KG1 (cell line): ENCODE results near the gene SMURF1.
"Not testable (repeated sequence)": the region's sequence is repeated elsewhere in the genome, so short reads cannot be mapped to it uniquely, and the experiment has no call there.

Experiments
- DNase-seq: peaks from one replicate; lab custom pipeline; 2025; lab: John Stamatoyannopoulos, UW

SMURF1 gene

GRCh38 chr7:99143853-99144672, at the start of gene SMURF1:
Gene SMURF1, minus strand, starts transcription at chr7:99144108. Its CDS starts 328 bp downstream, at chr7:99143780.
- no peak for DNase-seq

- no peak for DNase-seq
Observed at GRCh38 chr7:99191869-99192596, 48.1 kb upstream of the SMURF1 start.

GRCh38 chr7:99190359-99191009, 46.6 kb upstream of the SMURF1 start:
- no peak for DNase-seq

- DNase-seq, result no peak
Observed at GRCh38 chr7:99189222-99189621, 45.3 kb upstream of the SMURF1 start.

- DNase-seq, result no peak
Observed at GRCh38 chr7:99188221-99188620, 44.3 kb upstream of the SMURF1 start.

GRCh38 chr7:99184532-99185218, 40.8 kb upstream of the SMURF1 start:
- no peak for DNase-seq

GRCh38 chr7:99180067-99180650, 36.3 kb upstream of the SMURF1 start:
- no peak for DNase-seq

- no peak for DNase-seq
Observed at GRCh38 chr7:99177165-99177564, 33.3 kb upstream of the SMURF1 start.

- no peak for DNase-seq
Observed at GRCh38 chr7:99173787-99174186, 29.9 kb upstream of the SMURF1 start.

- DNase-seq, result no peak
Observed at GRCh38 chr7:99171731-99172130, 27.8 kb upstream of the SMURF1 start.

GRCh38 chr7:99170730-99171074, 26.8 kb upstream of the SMURF1 start:
- no peak for DNase-seq

GRCh38 chr7:99170065-99170729, 26.3 kb upstream of the SMURF1 start:
- no peak for DNase-seq

- DNase-seq, result no peak
Observed at GRCh38 chr7:99167072-99167471, 23.2 kb upstream of the SMURF1 start.

- DNase-seq, result no peak
Observed at GRCh38 chr7:99165816-99166215, 21.9 kb upstream of the SMURF1 start.

GRCh38 chr7:99163669-99164068, 19.8 kb upstream of the SMURF1 start:
- DNase-seq, result not testable (repeated sequence)

- no peak for DNase-seq
Observed at GRCh38 chr7:99156649-99157048, 12.7 kb upstream of the SMURF1 start.

GRCh38 chr7:99155211-99155610, 11.3 kb upstream of the SMURF1 start:
- DNase-seq, result no peak

GRCh38 chr7:99146979-99147378, 3.1 kb upstream of the SMURF1 start:
- DNase-seq, result no peak

- DNase-seq, result no peak
Observed at GRCh38 chr7:99143521-99143852, 421 bp downstream of the SMURF1 start.

GRCh38 chr7:99142727-99143520, 984 bp downstream of the SMURF1 start:
- peak; percentile 10 for DNase-seq
